HG03039 (cell line): Measurements from ENCODE around the gene CDR2.
"Not testable (repeated sequence)": the region's sequence is repeated elsewhere in the genome, so short reads cannot be mapped to it uniquely, and the experiment has no call there.

Experiments
- ATAC-seq: cut with Tn5 transposase; IDR thresholded peaks from one replicate; pipeline ENCODE4 v1.9.1; 2021; ENCODE audit warnings: mild to moderate bottlenecking, moderate library complexity; ENCODE audit not compliant: unreplicated experiment

CDR2 gene

GRCh38 chr16:22379656-22380055, 5.2 kb upstream of the CDR2 start:
- ATAC-seq = no peak

GRCh38 chr16:22375963-22376640, 1.7 kb upstream of the CDR2 start:
- no peak for ATAC-seq

- ATAC-seq = no peak
Observed at GRCh38 chr16:22375117-22375962, 921 bp upstream of the CDR2 start.

- ATAC-seq = peak; percentile 21
Observed at GRCh38 chr16:22373662-22374310, 633 bp downstream of the CDR2 start.

GRCh38 chr16:22372882-22373661, 1.3 kb downstream of the CDR2 start:
- no peak for ATAC-seq

- no peak for ATAC-seq
Observed at GRCh38 chr16:22370038-22370820, 4.2 kb downstream of the CDR2 start.

GRCh38 chr16:22369221-22369811, 5.1 kb downstream of the CDR2 start:
- ATAC-seq = no peak

- ATAC-seq = not testable (repeated sequence)
Observed at GRCh38 chr16:22368200-22368826, 6.1 kb downstream of the CDR2 start.

GRCh38 chr16:22366889-22367288, 7.5 kb downstream of the CDR2 start:
- ATAC-seq = no peak

- no peak for ATAC-seq
Observed at GRCh38 chr16:22366371-22366770, 8.0 kb downstream of the CDR2 start.

- ATAC-seq = no peak
Observed at GRCh38 chr16:22364241-22364640, 10.2 kb downstream of the CDR2 start.

- ATAC-seq = no peak
Observed at GRCh38 chr16:22360963-22361659, 13.3 kb downstream of the CDR2 start.

GRCh38 chr16:22359679-22360078, 14.7 kb downstream of the CDR2 start:
- no peak for ATAC-seq

- no peak for ATAC-seq
Observed at GRCh38 chr16:22358000-22358399, 16.4 kb downstream of the CDR2 start.

- ATAC-seq = no peak
Observed at GRCh38 chr16:22357635-22357971, 16.8 kb downstream of the CDR2 start.

GRCh38 chr16:22356930-22357634, 17.3 kb downstream of the CDR2 start:
- no peak for ATAC-seq

- ATAC-seq = no peak
Observed at GRCh38 chr16:22355487-22355908, 18.9 kb downstream of the CDR2 start.

GRCh38 chr16:22353933-22354541, 20.4 kb downstream of the CDR2 start:
- no peak for ATAC-seq
